ENCODE results near the gene PRKN. TPM values are rescaled to one million over a fixed set of nuclear protein-coding genes. Genes with fewer than 3 reads are reported as not detected.

The PRKN gene
- total RNA-seq, 1 donor from 2014 or later: 5.1 TPM

DNA sequence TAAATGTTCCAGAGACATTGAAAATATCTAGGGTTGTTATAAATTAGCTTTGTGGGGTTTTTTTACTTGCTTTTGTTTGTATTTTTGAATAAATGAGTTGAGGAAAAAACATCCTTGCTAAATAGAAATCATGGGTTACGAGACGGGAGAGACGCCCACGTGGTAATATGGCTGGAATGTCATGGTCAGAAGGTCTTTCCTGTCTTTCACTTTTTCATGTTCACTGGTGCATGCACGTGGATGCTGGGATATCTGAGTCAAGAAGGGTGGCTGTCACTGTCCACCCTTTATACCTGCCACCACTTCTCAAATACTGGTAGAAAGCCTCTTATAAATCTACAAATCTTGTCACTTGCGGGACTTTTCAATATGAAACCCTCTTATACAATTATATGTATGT, 1195.0 kb downstream of the PRKN start:
- H3K27me3 Mint-ChIP-seq (ENCODE audit: unreplicated experiment): peaks cover 1% of the 10 kb centered on the region
- TF ChIP-seq, protein P1, sequence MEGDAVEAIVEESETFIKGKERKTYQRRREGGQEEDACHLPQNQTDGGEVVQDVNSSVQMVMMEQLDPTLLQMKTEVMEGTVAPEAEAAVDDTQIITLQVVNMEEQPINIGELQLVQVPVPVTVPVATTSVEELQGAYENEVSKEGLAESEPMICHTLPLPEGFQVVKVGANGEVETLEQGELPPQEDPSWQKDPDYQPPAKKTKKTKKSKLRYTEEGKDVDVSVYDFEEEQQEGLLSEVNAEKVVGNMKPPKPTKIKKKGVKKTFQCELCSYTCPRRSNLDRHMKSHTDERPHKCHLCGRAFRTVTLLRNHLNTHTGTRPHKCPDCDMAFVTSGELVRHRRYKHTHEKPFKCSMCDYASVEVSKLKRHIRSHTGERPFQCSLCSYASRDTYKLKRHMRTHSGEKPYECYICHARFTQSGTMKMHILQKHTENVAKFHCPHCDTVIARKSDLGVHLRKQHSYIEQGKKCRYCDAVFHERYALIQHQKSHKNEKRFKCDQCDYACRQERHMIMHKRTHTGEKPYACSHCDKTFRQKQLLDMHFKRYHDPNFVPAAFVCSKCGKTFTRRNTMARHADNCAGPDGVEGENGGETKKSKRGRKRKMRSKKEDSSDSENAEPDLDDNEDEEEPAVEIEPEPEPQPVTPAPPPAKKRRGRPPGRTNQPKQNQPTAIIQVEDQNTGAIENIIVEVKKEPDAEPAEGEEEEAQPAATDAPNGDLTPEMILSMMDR (IDR thresholded peaks at IDR 0.05; ENCODE audit: unreplicated experiment): no peak
- DNase-seq (ENCODE audit: low spot score): no peak
- no peak overlapping the region for H3K4me3 Mint-ChIP-seq (ENCODE audit: unreplicated experiment)
- H3K4me1 Mint-ChIP-seq (ENCODE audit: unreplicated experiment): peaks cover 18% of the 10 kb centered on the region
- H3K9me3 Mint-ChIP-seq (ENCODE audit: unreplicated experiment): no peaks in the 10 kb centered on the region
- H3K36me3 Mint-ChIP-seq (ENCODE audit: low read depth, unreplicated experiment): no peaks in the 10 kb centered on the region
- H3K27ac Mint-ChIP-seq (ENCODE audit: unreplicated experiment): no peak overlapping the region

DNA sequence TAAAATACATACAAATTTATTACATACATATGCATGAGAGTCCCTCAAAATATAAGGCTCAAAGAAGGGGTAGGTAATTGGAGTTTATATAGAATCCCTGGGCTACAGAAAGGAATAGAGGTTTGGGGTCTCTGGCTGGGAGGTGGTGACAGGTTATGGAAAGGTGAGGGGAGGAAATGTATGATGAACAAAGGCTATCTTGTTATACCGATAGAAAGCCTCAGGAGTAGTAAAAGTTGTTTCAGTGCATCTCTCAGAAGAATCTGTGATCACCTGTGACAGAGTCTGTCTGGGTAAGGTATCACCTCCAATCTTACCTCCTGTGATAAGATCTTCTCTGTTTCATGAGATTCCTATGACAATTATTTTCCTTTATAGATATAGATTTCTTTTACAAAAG, 1200.8 kb downstream of the PRKN start:
- Mint-ChIP-seq H3K36me3 (ENCODE audit: low read depth, unreplicated experiment) (no peaks in the 10 kb centered on the region), H3K27me3 (ENCODE audit: unreplicated experiment) (no peaks in the 10 kb centered on the region), H3K4me1 (ENCODE audit: unreplicated experiment) (peaks cover 5% of the 10 kb centered on the region), H3K27ac (ENCODE audit: unreplicated experiment) (no peak overlapping the region), H3K4me3 (ENCODE audit: unreplicated experiment) (no peak overlapping the region), H3K9me3 (ENCODE audit: unreplicated experiment) (no peaks in the 10 kb centered on the region)
- DNase-seq (ENCODE audit: low spot score): no peak
- TF ChIP-seq, protein P1 (IDR thresholded peaks at IDR 0.05; ENCODE audit: unreplicated experiment): no peak

DNA sequence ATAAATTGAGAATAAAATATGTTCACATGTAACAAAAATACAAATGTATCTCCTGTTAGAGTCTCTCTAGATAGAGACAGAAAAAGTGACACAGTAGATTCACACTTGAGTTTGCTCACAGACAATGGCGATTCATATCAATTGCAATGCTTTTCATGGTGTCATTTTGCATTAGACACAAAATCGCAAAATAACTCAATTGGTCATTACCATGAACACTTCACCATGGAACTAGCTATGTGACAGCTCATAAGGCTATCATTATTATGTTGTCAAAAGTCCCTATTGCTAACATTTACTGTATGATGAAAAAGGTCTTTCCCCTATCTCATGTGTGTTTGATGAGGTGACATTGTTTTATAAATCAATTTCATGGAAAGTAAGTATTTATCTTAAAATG, 1204.2 kb downstream of the PRKN start:
- Mint-ChIP-seq H3K27me3 (ENCODE audit: unreplicated experiment) (no peaks in the 10 kb centered on the region), H3K4me3 (ENCODE audit: unreplicated experiment) (no peak overlapping the region), H3K4me1 (ENCODE audit: unreplicated experiment) (no peaks in the 10 kb centered on the region), H3K36me3 (ENCODE audit: low read depth, unreplicated experiment) (no peaks in the 10 kb centered on the region), H3K27ac (ENCODE audit: unreplicated experiment) (no peak overlapping the region), H3K9me3 (ENCODE audit: unreplicated experiment) (no peaks in the 10 kb centered on the region)
- no peak for DNase-seq (ENCODE audit: low spot score)
- TF ChIP-seq, protein P1 (IDR thresholded peaks at IDR 0.05; ENCODE audit: unreplicated experiment): no peak

DNA sequence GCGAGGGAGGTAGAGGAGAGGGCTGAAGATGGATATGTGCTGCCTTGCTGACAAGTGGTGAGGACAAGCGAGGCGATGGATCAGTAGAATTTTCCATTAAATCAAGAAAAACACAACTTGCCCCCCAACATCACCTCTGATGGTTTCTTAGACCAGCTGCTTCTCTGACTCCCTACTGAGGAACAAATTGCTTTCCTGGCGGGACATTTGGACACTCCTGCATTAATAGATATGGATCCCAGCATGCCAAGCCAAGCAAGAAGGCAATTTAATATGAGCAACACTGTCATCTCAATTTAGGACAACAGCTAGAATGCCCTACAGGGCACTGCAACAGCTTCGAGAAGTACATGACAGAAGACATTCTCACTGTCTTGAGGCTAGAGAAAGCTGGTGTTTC, 1205.3 kb downstream of the PRKN start:
- Mint-ChIP-seq H3K27ac (ENCODE audit: unreplicated experiment) (no peak overlapping the region), H3K9me3 (ENCODE audit: unreplicated experiment) (no peaks in the 10 kb centered on the region), H3K36me3 (ENCODE audit: low read depth, unreplicated experiment) (no peaks in the 10 kb centered on the region), H3K27me3 (ENCODE audit: unreplicated experiment) (no peaks in the 10 kb centered on the region), H3K4me3 (ENCODE audit: unreplicated experiment) (no peak overlapping the region), H3K4me1 (ENCODE audit: unreplicated experiment) (no peaks in the 10 kb centered on the region)
- TF ChIP-seq, protein P1 (IDR thresholded peaks at IDR 0.05; ENCODE audit: unreplicated experiment): no peak
- no peak for DNase-seq (ENCODE audit: low spot score)

DNA sequence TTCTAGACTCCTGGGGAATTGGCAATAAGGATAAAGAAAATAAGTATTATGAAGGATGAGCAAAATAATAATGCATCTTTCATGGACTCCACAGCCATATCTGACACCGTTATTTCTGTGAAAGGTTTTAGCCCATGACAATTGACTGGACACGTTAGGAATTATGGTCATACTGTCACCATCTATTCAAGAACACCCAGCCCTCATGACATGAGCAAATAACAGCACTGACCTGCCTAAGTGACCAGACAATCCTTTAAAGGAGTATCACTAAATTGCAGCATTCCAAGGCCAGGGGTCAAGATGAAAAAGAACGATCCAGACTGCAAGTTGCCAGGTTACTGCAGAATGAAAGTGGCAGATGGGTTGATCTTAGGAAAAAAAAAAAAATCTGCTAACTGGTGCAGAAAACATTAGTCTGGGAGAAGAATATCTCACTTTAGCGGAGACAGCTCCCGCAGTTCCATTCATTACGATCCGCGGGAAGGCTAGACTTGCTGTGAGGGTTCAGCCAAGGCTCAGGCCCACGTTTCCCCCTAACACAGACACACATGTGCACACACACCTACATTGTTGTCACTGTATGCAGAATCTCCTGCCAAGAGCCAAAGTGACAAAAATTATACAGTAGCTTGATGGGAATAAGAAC, 1216.0 kb downstream of the PRKN start:
- Mint-ChIP-seq H3K36me3 (ENCODE audit: low read depth, unreplicated experiment) (no peaks in the 10 kb centered on the region), H3K4me1 (ENCODE audit: unreplicated experiment) (peaks cover 15% of the 10 kb centered on the region), H3K9me3 (ENCODE audit: unreplicated experiment) (no peaks in the 10 kb centered on the region), H3K4me3 (ENCODE audit: unreplicated experiment) (no peak overlapping the region), H3K27me3 (ENCODE audit: unreplicated experiment) (peaks cover 6% of the 10 kb centered on the region), H3K27ac (ENCODE audit: unreplicated experiment) (no peak overlapping the region)
- no peak for DNase-seq (ENCODE audit: low spot score)
- TF ChIP-seq, protein P1 (IDR thresholded peaks at IDR 0.05; ENCODE audit: unreplicated experiment): no peak
